ENCODE data around the gene NRAP.

DNA sequence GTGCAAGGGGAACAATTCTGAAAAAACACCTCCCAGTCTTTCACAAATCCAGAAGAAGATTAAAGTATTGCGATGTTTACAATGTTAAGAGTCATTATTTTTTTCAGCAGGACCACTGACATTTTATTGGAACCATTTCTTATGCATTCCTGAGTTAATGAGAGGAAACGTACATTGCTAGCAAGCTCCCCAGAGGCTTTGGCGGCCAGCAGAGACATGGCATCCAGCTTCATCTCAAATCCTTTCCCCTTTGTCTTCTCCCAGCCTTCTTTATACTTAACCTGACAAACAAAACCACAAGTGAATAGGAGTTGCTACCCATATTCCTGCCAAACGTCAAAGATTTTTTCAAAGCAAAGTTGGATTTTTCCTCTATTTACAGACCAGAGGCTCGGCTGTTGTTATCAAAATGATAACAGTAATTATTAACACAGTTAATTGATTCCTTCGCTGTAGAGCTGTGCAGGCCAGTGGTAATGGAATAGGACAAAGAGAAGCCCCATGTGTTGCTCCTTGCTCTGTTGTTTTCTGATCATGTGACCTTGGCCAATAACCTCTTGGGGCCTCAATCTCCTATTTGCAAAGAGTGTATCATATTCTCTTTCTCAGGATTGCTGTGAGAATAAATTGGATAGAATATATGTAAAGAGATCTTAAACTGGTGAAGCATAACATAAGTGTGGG lies 32.0 kb downstream of the NRAP start:
- TF ChIP-seq EZH2 (IDR thresholded peaks at IDR 0.05; ENCODE audit: borderline replicate concordance, low read depth, low read length, severe bottlenecking) (no peak), CTCF (IDR thresholded peaks at IDR 0.05; ENCODE audit: borderline replicate concordance, extremely low read depth, low read length, poor library complexity, severe bottlenecking) (no peak)

Data from DND-41 (cell line).